Aorta (tissue), 5 donors: ENCODE results near the gene EXOC8. TPM values are rescaled to one million over a fixed set of nuclear protein-coding genes. Genes with fewer than 3 reads are reported as not detected.

ENCODE experiments used
- ATAC-seq: fragments of 200-7000 bp; cut with Tn5 transposase; one replicate; pipeline ENCODE4 v1.9.1; 2022; ENCODE audit warnings: moderate library complexity; ENCODE audit not compliant: low FRiP score
- DNase-seq, 2 donors: peaks; one replicate each; pipeline ENCODE4 v3.0.0-alpha.2; 2020
- H3K27ac ChIP-seq, 2 donors: one replicate each; pipeline ENCODE4 v1.5.1; 2013; ENCODE audit warnings: low read length in 2 of 2, mild to moderate bottlenecking in 2 of 2, moderate library complexity in 2 of 2, control low read depth in 1 of 2, inconsistent platforms in 1 of 2, low read depth in 1 of 2
- H3K27me3 ChIP-seq, 2 donors: one replicate each; pipeline ENCODE4 v1.6.1; 2013; ENCODE audit warnings: control low read depth in 1 of 2, low read length in 1 of 2, mild to moderate bottlenecking in 1 of 2, moderate library complexity in 1 of 2; ENCODE audit not compliant: insufficient read depth in 2 of 2, control insufficient read depth in 1 of 2
- H3K36me3 ChIP-seq, 2 donors: one replicate each; pipeline ENCODE4 v1.6.1; 2013; ENCODE audit warnings: control low read depth in 1 of 2, low read length in 1 of 2, mild to moderate bottlenecking in 1 of 2; ENCODE audit not compliant: insufficient read depth in 2 of 2, control insufficient read depth in 1 of 2
- H3K4me1 ChIP-seq, 2 donors: one replicate each; pipeline ENCODE4 v1.6.1; 2013; ENCODE audit warnings: low read length in 2 of 2, control low read depth in 1 of 2, mild to moderate bottlenecking in 1 of 2, moderate library complexity in 1 of 2; ENCODE audit not compliant: insufficient read depth in 2 of 2, control insufficient read depth in 1 of 2
- H3K4me3 ChIP-seq, 2 donors: one replicate each; pipeline ENCODE4 v1.5.1; 2013; ENCODE audit warnings: low read length in 2 of 2, control low read depth in 1 of 2, mild to moderate bottlenecking in 1 of 2
- H3K9me3 ChIP-seq: one replicate; pipeline ENCODE4 v1.6.1; 2013; ENCODE audit warnings: mild to moderate bottlenecking, low read length; ENCODE audit not compliant: control insufficient read depth
- WGBS, 2 donors: extraction: QIAGEN DNeasy Blood & Tissue Kit; methylation state at CpG; one replicate each; pipeline ENCODE4 v1.1.7; 2013; 5-methylcytosine and 5-hydroxymethylcytosine counted together
- intact Hi-C, 2 donors: fragments of 100-400 bp; cut with DNase I; formaldehyde crosslinking; loops; one replicate each; pipeline versions ENCODE4 v1.14.2 to v1.15.0; 2022
- long read RNA-seq, 2 donors: library from polyadenylated mRNA; unstranded; transcript quantifications; one replicate each; pipeline ENCODE4 v2.0.0, GENCODE V29; 2020 to 2021
- polyA plus RNA-seq, 2 donors: library from polyadenylated mRNA; stranded (reverse); fragments of 200-250 nt; gene quantifications; one replicate each; pipeline ENCODE4 v1.2.3, GENCODE V29; 2013
- total RNA-seq, 2 donors: library from RNA; stranded (reverse); fragmentation: NEBNext Ultra II Directional; extraction: Animal tissue kit (Norgen Biotek cat#: 25700); gene quantifications; one replicate each; pipeline ENCODE4 v1.2.1, GENCODE V29; 2021
- donor health status: healthy with polysubstance abuse.
- donor health status: Bipolar disorder and iron deficiency.
- donor health status: DM: no; HTN: no; CAD: no.
- donor health status: DM: no; HTN: no; CAD: no.
- donor health status: DM: yes; HTN: yes; CAD: no.

EXOC8 gene, protein sequence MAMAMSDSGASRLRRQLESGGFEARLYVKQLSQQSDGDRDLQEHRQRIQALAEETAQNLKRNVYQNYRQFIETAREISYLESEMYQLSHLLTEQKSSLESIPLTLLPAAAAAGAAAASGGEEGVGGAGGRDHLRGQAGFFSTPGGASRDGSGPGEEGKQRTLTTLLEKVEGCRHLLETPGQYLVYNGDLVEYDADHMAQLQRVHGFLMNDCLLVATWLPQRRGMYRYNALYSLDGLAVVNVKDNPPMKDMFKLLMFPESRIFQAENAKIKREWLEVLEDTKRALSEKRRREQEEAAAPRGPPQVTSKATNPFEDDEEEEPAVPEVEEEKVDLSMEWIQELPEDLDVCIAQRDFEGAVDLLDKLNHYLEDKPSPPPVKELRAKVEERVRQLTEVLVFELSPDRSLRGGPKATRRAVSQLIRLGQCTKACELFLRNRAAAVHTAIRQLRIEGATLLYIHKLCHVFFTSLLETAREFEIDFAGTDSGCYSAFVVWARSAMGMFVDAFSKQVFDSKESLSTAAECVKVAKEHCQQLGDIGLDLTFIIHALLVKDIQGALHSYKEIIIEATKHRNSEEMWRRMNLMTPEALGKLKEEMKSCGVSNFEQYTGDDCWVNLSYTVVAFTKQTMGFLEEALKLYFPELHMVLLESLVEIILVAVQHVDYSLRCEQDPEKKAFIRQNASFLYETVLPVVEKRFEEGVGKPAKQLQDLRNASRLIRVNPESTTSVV
- total RNA-seq (10 to 100 TPM; 15.7 to 17.2 TPM), polyA plus RNA-seq (1 to 10 TPM; 3.4 to 5.6 TPM)
- long read RNA-seq, donor 1, full-length matches to known transcripts, result 3 of 3 reads
- long read RNA-seq, donor 1, partial matches to known transcripts, result 0 of 3 reads
- long read RNA-seq, donor 1, other reads (novel, unspliced or antisense), result 0 of 3 reads
- long read RNA-seq, donor 2, full-length matches to known transcripts, result 2 of 2 reads
- long read RNA-seq, donor 2, partial matches to known transcripts, result 0 of 2 reads
- long read RNA-seq, donor 2, other reads (novel, unspliced or antisense), result 0 of 2 reads

DNA sequence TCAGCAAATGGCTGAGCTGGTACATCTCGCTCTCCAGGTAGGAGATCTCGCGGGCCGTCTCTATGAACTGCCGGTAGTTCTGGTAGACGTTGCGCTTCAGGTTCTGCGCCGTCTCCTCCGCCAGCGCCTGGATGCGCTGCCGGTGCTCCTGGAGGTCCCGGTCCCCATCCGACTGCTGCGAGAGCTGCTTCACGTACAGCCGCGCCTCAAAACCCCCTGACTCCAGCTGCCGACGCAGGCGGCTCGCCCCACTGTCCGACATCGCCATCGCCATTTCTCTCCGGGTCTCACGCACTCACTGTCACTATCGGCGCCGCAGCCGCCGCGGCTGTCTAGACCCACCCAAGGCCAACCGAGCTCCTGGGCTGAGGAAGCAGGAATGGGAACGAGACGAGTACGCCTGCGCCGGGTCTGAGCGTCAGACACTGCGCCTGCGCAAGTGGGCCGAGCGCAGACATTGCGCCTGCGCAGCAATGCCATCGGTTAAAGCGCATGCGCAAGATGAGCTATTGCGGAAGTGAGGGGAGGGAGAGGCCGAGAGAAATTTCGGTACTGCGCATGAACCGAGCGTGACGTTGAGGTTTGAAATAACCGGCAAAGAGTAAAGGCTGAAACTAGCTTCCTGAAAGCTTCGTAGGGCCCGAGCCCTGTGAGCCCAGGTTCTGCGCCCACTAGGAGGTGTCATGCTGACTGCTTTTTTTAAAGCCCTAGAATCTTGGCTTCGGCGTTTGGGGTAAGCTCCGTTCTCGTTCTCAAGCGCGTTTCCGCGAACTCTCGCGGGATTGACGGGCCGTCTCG, at the start of gene EXOC8:
Gene EXOC8, minus strand, starts transcription at position 381 of the 798 bp plus-strand sequence. Its CDS starts 107 bp downstream, at position 274.
- ATAC-seq, result peak; percentile 97
- intact Hi-C loops, result loop anchor here in 1 of 2 donors (1.0 to 5.0 kb wide), 3 partner anchors 85 to 190 kb away; partner anchors contain the start of genes EGLN1 and GNPAT
- H3K4me1 ChIP-seq, result peaks cover 8 to 13% of the 10 kb centered on the region in 2 donors

DNA sequence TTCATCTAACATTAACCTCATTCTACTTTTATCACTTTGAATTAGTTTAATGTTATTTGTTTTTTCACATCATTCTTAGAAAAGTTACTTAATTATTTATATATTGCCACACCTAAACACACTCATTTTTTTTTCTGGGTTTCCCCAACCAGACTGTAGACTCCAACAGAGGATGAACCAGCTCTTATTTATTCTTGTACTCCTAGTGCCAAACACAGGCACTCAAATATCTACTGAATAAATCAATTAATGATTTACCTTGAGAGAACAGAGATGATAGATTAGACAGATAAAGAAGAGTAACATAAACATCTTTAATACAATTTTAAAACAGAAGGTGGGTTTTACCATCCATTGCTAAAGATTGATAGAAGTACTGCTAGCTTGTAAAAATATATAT, 48.8 kb upstream of the EXOC8 start:
- H3K36me3 ChIP-seq, result no peaks in the 10 kb centered on the region
- H3K9me3 ChIP-seq, result no peaks in the 10 kb centered on the region
- intact Hi-C loops, result no loop called here
- DNase-seq, result no peak
- no peak overlapping the region for H3K4me3 ChIP-seq
- no peak for ATAC-seq
- no peaks in the 10 kb centered on the region for H3K27me3 ChIP-seq
- H3K4me1 ChIP-seq, result peaks cover 0 to 4% of the 10 kb centered on the region in 2 donors
- no peak overlapping the region for H3K27ac ChIP-seq

More for the DNA sequence above, at the start of gene EXOC8:
- peak; percentile 96 to 99 for DNase-seq
- WGBS, 2 donors, result 0% methylated on average over 70 to 74 of the region's 74 CpGs
- Histone ChIP-seq H3K27me3 (no peaks in the 10 kb centered on the region), H3K27ac (peak within 1 kb of the TSS; percentile 73 to 89), H3K4me3 (peak within 1 kb of the TSS; percentile 78 to 93), H3K9me3 (no peaks in the 10 kb centered on the region), H3K36me3 (peaks cover 0 to 2% of the 10 kb centered on the region in 2 donors)

DNA sequence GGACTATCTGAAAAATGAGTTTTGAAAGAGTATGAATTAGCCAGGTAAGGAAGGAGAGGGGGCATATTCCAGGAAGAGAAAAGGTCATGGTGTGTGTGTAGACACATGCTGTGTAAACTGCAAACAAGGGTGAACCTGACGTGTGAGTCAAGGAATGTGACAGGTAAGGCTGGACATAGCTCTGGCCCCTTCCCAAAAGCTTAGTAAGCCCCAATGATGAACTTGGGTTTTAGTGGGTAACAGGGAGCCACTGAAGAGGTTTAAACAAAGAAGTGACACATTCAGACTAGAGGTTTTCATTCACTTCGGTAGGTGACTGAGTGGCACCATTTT, 47.7 kb upstream of the EXOC8 start:
- Histone ChIP-seq H3K9me3 (no peaks in the 10 kb centered on the region), H3K27me3 (no peaks in the 10 kb centered on the region), H3K4me3 (no peak overlapping the region), H3K27ac (no peak overlapping the region), H3K36me3 (no peaks in the 10 kb centered on the region), H3K4me1 (peaks cover 0 to 3% of the 10 kb centered on the region in 2 donors)
- DNase-seq, result no peak
- WGBS, 2 donors, result 92 to 95% methylated on average over 2 of the region's 2 CpGs
- intact Hi-C loops, result no loop called here
- ATAC-seq, result no peak

DNA sequence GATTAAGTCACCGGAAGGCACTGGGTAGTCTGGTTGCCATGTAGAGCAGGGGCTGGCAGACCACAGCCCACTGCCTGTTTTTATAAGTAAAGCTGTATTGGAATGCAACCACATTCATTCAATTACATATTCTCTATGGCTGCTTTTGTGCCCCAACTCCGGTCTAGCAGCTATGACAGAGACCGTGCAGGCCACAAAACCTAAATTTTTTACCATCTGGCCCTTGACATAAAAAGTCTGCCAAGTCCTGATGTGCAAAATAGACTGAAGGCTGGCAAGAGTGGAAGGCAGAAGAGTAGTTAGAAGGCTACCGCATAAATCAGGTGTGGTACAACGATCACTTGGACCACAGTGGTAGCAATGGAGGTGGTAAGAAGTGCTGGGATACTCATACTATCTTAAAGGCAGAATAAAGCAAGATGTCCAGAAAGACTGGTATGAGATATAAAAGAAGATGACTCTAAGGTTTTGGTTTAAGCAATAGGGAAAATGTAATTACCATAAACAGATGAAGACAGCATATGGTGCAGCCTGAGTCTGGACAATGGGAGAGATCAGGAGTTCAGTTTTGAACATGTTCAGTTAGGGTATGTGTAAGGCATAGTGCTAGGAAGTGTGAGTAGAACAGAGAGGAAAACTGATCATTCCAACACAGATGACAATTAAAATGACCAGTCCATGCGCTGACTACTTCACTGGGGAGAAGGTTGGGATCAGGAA, 47.2 kb upstream of the EXOC8 start:
- H3K9me3 ChIP-seq, result no peaks in the 10 kb centered on the region
- no peak overlapping the region for H3K27ac ChIP-seq
- peaks cover 0 to 2% of the 10 kb centered on the region in 2 donors for H3K4me1 ChIP-seq
- no peaks in the 10 kb centered on the region for H3K27me3 ChIP-seq
- H3K4me3 ChIP-seq, result no peak overlapping the region
- DNase-seq, result no peak
- WGBS, 2 donors, result 92 to 96% methylated on average over 6 of the region's 6 CpGs
- intact Hi-C loops, result no loop called here
- ATAC-seq, result no peak
- H3K36me3 ChIP-seq, result no peaks in the 10 kb centered on the region

DNA sequence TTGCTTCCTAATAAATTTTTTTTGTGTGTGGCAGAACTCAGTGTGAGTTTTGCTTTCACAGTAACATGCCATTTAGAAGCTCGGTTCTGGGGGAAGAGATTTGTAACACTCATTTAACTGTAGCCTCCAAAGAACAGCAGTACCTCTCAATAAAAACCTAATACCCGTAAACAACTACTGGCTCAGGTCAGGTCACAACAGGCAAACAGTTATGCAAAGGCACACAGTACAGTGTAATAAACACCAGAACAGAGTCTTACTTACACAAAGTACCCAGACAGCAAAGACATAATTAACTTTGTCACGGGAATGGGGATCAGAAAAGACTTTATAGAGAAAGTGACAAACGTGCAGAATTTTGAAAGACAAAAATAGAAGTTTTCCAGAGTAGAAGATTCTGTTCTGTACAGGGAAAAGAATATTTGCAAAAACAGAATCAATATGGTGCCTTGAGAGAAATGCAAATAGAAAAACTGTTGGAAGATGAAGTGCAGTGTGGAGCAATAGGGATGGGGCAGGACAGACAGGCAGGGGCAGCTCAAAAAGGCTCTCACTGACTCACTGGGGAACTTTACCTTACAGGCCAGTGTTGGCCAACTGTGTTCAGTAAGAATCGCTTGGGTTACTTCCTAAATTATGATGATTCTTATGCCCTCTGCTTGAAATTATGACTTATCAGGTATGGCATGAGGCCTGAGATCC, 45.7 kb upstream of the EXOC8 start:
- H3K4me3 ChIP-seq, result no peak overlapping the region
- no peaks in the 10 kb centered on the region for H3K36me3 ChIP-seq
- H3K27ac ChIP-seq, result no peak overlapping the region
- ATAC-seq (no peak), DNase-seq (no peak)
- H3K4me1 ChIP-seq, result peaks cover 0 to 2% of the 10 kb centered on the region in 2 donors
- intact Hi-C loops, result no loop called here
- no peaks in the 10 kb centered on the region for H3K9me3 ChIP-seq
- no peaks in the 10 kb centered on the region for H3K27me3 ChIP-seq
- 62 to 66% methylated on average over 5 of the region's 5 CpGs for WGBS, 2 donors

DNA sequence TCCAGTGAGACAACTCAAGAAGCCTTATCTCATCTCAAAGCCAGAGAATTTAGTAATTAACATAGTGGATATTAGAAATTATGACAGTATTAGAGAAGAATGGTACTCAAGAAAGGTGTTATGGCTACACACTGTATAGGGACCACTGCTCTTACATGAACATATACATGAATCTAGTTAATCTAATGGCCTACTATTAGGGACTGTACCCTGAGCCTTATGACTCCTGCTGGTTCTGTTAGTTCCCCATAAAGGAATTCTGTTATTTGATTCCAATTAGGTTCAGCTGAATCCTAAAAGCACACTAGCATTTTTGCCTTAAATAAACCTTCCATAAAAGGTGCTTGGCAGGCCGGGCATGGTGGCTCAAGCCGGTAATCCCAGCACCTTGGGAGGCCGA, 44.8 kb upstream of the EXOC8 start:
- Histone ChIP-seq H3K27me3 (no peaks in the 10 kb centered on the region), H3K4me1 (peaks cover 0 to 2% of the 10 kb centered on the region in 2 donors), H3K4me3 (no peak overlapping the region), H3K27ac (no peak overlapping the region), H3K9me3 (no peaks in the 10 kb centered on the region), H3K36me3 (no peaks in the 10 kb centered on the region)
- ATAC-seq, result no peak
- DNase-seq, result no peak
- intact Hi-C loops, result no loop called here
- WGBS, 2 donors, result 85 to 87% methylated on average over 3 of the region's 3 CpGs

DNA sequence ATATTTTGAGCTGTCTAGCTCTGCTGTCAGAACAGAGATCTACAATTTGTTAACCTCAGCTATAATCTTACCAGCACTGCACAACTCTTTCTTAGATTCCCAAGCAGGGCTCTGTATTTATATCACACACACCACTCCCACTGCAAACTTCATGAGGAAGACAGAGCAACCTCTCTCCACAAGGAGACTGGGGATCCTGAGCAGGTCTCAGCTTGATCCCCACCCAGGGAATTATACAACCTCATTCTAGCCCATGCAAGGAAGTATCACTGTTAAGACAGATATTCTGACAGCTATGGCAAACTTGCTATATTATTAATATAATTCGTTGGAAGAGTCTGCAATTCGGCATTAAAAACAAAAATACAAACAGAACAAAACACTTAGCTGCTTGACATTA, 44.1 kb upstream of the EXOC8 start:
- Histone ChIP-seq H3K4me3 (no peak overlapping the region), H3K4me1 (peaks cover 0 to 2% of the 10 kb centered on the region in 2 donors), H3K36me3 (no peaks in the 10 kb centered on the region), H3K9me3 (no peaks in the 10 kb centered on the region), H3K27ac (no peak overlapping the region), H3K27me3 (no peaks in the 10 kb centered on the region)
- intact Hi-C loops, result no loop called here
- 71 to 73% methylated on average over 2 of the region's 2 CpGs for WGBS, 2 donors
- ATAC-seq, result no peak
- DNase-seq, result no peak
